SIG-M5 treated with dmso at 0.1 percent for 504 hours (cell line): ENCODE results near the gene BPIFB6.
"Not testable (repeated sequence)": the region's sequence is repeated elsewhere in the genome, so short reads cannot be mapped to it uniquely, and the experiment has no call there.

Source experiments
- DNase-seq: peaks from one replicate; lab custom pipeline; 2025; ENCODE audit not compliant: unreplicated experiment; lab: John Stamatoyannopoulos, UW

The BPIFB6 gene

DNA sequence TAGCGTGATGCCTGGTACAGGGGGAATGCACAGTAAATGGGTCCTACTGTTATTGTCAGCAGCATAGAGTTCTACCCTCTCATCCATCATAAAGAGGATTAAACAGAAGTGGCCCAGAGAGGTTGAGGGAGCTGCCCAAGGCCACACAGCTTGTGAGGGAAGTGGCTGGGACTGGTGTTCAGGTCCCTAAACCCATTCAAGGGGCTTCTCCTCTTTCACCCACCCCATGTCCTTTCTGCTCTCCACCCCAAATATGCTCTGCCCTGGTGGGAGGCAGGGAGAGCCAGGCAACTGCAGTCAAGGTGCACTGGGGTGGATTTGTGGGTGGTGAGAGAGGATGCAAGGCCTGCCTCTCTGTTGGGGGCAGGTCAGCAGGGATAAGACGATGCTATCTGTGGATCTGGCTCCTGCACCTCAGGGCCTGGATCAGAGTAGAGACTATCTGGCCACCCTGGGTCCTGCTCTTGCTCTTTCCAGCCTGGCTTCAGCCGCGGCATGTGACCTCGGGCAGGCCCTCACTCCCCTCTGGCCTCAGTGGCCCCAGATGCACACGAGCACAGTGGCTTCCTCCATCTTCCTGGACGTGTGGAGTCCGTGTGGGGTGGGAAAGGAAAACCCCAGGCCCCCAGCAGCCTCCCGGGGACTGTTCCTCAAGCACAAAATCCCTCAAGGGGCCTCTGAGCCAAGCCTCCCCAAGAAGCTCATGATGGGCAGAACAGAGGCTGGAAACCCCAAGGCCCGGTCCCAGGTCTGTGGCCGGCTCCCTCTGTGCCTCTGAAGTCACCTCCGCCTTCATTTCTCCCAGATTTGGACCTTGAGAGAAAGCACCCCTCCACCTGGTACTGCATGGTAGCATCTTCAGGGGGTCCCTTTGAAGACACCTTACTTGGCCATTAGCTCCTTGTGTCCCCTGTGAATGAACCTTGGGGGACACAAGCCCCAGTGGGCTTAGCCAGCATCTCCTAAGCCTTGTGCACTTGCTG, 3.4 kb upstream of the BPIFB6 start:
- DNase-seq = no peak

DNA sequence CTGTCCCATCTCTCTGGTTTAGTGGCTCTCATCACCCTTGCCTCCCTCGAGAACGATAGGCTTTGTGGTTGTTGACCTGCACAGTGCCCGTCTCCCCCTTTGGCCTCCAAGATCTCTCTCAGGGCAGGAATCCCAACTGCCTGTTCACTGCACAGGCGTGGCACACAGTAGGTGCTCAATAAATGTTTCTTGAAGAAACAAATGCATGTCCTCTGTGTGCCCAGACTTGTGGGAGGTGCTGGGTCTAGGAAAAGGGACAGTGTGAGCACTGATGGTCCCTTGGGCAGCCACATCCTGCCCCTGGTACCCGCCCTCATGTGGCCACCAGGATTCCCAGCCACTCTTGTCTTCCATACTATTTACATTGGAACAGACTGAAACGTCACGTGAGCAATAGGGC, 2.6 kb upstream of the BPIFB6 start:
- no peak for DNase-seq

DNA sequence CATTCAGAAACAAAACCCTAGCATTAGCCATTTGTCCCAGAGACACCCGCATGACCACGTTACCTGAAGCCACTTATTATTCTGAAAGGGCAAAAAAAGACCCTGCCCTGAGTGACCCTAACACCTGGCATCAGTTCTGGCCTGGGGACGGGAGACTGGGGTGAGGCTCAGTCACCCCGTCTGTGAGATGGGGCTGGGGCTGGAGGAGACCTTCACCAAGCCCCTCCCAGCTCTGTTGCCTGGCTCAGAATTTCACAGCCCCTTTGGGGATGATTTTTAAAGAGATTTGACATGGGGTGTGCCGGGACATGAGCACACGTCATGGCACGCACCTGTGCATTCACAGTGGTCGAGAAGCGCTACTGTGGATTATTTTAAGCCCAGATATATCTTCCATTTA, 1.4 kb upstream of the BPIFB6 start:
- DNase-seq = no peak

DNA sequence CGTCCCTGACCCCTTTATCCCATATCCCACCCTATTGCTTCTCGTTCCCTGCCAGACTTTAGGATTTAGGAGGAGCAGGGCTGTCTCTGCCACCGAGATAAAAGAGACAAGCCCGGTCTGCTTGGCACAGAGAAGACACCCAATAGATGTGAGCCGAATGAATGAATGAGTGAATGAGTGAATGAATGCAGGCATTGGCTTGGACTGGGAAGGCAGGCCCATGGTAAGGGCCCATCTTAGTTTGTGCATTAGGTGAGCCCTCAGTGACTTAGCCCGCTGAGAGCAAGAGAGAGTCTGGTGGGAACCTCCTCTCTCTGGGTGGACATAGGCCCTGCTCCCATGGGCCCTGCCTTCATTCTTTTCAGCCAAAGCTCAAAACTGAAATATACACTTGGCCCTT, 879 bp upstream of the BPIFB6 start:
- DNase-seq = no peak

DNA sequence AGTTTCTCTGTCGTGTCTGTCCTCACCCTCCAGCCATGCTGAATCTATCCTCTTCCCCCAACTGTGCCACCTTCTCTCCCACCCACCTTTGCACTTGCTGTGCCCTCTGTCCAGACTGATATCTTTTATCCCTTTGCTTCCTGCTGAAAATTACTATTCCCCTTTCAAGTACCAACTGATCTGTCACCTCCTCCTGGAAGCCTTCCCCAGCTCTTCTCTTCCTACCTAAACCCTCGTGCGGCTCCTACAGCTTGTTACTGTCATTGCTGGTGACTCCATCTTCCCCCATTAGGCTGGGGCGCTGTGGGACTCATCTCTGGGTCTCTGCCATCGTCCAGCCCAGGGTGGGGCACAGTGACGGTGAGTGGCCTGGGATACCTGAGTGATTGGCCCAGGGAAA, 1.1 kb downstream of the BPIFB6 start:
- no peak for DNase-seq

DNA sequence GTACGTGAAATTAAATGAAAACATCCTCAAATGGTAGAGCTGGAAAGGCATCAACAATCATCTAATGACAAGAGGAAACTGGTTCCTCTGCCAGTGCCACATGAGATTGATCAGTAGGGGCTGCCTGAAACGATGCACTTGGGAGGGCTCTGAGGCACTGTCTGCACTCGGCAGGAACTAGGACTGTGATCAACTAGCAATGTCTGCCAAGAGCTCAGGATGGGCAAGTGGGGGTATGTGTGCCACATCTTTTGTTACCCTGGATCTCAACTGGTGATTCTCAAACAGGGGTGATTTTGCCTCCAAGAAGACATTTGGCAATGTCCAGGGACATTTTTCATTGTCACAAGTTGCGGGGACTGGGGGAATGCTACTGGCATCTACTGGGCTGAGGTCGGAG, 1.9 kb downstream of the BPIFB6 start:
- no peak for DNase-seq

DNA sequence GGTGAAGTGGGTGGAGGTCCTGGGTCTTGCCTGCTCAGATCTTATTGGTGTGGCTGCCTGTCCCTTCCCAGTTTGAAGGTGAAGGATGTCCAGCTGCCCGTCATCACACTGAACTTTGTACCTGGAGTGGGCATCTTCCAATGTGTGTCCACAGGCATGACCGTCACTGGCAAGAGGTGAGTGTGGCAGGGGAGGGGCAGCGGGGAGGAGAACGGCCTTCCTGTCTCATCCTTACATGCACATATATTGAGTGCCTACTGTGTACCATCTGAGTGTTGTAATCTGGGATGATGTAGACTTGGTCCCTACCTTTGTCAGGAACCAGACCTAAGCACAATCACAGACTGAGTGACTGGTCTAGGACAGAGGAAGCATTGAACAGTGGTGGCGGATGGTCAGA, 2.7 kb downstream of the BPIFB6 start:
- DNase-seq = no peak

DNA sequence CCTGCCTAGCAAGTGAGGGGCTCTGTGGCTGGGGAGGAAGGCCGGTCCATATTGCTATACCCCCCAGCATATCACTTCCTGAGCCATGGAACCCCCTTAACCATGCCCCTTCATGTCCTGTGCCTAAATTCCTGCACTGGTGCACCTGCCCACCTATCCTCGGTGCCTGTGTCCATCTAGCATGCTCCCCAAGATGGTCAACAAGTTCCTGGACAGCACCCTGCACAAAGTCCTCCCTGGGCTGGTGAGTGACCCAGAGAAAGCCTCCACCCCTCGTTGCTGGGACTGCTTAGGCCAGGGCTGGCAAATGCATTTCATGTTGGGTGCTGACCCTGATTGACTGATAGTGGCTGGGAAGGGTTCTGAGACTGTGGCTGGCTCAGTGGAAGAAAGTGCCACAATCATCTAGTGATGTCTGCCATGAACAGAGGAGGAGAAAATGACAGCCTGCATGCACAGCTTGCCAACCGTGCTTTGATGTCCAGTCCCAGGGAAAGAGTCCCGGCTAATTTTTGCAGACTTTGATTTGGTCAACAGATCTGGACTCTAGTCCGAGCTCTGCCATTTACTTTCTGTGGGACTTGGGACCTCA, 3.5 kb downstream of the BPIFB6 start:
- no peak for DNase-seq

DNA sequence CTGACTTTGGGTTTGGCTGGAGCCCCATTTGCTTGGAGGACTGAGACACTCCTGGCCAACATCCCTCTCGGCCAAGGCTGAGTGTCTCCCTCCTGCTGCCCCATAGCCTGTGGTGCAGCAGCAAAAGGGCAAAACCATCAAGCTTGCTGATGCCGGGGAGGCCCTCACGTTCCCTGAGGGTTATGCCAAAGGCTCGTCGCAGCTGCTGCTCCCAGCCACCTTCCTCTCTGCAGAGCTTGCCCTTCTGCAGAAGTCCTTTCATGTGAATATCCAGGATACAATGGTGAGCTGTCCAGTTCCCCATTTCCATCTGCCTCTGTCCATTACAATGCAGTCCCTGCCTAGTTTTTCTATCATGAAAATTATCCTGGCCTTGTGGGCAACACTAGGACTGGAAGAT, 6.0 kb downstream of the BPIFB6 start:
- no peak for DNase-seq

DNA sequence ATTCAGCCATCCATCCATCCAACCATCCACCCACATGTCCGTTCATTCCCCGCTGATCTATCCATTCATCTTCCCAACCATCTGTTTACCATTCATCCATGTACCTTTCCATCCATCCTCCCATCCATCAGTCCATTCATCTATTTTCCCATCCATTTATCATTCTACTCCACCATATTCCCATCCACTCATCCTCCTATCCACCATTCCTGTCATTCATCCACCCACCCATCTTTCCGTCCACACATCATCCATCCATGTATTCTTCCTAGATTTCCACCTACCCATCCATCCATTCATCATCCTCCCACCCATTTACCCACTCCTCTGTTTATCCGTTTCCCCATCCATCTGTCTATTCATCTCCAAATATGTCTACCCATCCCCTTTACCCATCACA, 6.8 kb downstream of the BPIFB6 start:
- DNase-seq = no peak

DNA sequence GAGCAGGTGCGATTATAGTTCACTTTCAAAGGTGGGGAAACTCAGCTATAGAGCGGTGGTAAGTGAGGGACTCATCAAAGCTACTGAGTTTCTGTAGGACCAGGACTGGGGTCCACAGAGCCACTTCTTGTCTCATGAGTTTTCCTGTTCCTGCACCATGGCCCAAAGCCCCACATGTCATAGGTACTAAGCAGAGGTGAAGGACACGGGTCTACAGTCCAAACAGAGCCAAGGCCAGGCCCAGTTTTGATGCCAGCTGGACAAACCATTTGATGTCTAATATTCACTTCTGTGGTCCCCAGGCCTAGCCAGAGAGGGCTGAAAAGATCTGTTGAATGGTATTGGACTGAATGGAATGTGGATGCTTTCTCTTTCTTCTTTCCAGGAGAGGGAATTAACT, 11.0 kb downstream of the BPIFB6 start:
- no peak for DNase-seq

DNA sequence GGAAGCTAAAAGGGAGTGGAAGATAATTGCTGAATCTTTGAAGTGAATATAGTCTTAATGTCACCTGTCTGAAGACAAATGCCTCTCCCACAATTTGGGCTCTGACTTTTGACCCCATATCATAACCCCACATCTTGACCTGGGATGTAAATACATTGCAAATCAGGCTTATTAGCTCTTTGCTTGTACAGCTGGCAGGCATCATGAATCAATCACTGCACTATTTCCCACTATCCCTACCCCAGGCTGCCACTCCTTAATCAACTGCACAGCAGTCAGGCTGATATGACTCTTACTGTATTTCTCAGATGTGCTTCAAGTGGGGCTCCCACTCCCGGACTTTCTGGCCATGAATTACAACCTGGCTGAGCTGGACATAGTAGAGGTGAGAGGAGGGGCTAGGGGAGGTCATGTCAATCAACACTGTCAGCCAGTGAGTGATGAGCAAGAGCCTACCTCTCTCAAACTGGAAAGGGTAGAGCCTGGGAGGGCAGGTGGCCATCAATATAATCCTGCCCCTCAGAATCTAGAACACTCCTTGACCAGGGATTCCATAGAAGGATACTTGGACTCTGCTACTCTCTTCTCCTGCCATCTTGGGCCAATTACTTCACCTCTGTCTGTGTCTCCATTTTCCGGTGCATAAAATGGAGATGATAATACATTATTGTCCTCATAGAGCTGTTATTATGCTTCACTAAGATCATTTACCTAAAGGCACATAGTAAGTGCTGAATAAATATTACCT, 11.7 kb downstream of the BPIFB6 start:
- DNase-seq = no peak

DNA sequence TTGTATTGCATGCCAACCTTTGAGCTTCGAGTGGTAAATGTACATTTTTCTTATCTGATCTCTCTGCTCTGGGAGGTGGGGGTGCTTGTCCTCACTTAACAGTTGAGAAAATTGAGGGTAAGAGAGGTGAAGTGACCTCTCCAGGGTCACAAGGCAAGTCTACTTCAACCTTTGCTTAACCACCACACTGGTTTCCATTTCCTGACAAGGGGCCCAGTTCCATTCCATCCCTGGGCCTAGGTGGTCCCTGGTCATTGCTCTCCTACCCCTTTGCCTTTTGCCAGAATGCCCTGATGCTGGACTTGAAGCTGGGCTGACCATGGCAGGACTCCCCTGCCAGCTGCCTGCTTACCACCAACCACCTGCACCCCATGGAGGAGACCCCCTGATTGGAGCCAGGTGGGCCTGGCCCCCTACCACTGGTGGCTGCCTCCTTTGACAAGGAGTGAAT, 12.3 kb downstream of the BPIFB6 start:
- DNase-seq = no peak

DNA sequence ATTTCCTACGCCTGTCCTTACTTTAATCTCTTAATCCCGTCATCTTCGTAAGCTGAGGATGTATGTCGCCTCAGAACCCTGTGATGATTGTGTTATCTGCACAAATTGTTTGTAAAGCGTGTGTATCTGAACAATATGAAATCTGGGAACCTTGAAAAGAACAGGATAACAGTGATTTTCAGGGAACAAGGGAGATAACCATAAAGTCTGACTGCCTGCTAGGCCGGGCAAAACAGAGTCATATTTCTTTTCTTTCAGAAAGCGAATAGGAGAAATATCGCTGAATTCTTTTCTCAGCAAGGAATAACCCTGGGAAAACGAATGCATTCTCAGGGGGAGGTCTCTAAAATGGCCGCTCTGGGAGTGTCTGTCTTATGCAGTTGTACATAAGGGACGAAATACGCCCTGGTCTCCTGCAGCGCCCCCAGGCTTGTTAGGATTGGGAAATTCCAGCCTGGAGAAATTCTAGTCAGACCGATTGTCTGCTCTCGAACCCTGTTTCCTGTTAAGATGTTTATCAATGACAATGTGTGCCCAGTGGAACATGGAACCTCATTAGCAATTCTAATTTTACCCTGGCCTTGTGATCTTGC, 13.8 kb downstream of the BPIFB6 start:
- DNase-seq = not testable (repeated sequence)

DNA sequence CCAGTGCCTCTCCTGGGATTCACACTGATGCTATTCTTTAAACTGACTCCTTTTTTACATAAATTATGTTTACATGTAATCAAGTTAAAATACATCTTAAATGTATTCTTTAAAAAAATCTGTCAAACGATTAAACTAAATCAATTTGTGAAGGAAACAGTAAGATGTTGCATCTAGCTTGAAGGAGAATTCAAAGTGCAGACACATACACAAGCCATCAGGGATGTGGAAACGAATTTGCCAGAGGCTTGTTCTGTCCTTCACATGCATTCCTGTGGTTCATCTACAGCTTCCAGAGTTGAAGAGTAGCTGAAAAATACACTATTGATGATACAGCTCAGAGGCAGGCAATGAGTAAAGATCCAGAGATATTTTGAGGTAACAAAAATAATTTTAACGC, 15.0 kb downstream of the BPIFB6 start:
- no peak for DNase-seq

DNA sequence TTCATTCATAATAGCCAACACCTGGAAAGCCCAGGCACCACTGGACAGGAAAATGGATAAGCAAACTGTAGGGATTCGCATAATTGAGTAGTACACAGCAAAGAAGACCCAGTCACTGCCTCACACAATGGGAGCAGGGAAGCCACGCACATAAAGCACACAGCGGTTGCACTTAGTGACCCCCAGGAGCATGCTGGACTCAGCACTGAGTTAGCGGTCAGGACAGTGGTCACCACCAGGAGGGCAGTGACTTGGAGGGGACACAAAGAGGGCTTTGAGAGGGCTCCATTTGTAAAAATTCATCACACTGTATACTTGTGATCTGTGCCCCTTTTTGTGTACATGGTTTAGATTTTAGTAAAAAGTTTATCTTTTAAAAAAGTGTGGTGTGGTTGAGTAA, 19.9 kb downstream of the BPIFB6 start:
- no peak for DNase-seq

DNA sequence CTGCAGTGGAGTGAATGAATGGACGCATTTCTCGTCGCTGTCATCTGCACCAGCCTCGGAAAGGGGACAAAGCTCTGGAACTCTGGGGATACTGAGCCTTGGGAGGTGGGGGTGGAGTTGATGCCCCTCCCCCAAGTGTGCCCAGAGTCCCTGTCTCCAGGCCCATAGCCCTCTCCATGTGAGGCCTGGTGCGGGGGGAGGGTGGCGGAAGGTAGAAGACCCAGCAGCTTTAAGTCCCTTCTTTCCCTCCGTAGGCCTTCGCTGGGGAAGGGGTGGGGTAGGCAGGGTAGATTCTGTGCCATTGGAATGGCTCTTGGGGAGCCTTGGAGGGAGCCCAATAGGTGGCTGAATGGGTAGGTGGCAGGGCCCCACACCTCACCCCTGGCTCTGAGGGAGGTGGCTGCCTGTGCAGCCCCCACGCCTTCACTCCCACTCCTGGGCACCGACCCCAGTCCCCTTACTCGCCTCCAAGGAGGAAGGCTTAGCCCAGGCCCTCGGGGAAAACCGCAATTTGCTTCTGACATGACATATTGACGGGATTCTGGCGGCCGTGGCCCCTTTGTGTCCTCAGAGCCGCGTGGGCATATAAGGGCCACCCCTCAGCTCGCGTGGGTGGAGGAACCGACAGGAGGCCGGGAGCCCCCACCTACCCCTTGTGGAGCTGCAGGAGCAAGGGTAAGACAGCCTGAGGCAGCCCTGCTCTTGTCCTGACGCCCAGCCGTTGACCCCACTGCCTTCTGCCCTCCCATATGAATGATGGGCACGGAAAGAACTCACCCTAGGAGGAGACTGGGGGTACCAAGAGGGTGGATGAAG, 22.1 kb downstream of the BPIFB6 start, which contains the start of gene BPIFB3:
Gene BPIFB3 (plus strand): TSS at position 613 of the 816 bp plus-strand sequence. CDS start 1,533 bp downstream, outside the sequence.
- no peak for DNase-seq

DNA sequence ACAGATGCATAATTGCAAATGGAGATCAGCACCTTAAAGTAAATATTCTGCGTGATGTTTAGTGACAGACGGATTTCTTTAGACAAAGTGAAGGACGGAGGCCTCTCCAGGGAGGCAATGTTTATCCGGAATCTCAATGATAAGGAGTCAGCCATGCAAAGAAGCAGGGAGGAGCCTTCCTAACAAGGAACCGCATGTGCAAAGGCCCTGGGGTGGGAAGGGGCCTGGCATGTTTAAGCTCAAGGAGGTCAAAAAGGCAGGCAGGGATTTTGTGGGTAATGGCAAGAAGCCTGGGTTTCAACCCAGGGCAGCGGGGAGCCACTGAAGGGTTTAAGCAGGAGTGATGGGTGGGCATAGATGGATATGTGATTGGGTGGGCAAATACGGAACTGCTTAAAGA, 22.9 kb downstream of the BPIFB6 start:
- DNase-seq = no peak

DNA sequence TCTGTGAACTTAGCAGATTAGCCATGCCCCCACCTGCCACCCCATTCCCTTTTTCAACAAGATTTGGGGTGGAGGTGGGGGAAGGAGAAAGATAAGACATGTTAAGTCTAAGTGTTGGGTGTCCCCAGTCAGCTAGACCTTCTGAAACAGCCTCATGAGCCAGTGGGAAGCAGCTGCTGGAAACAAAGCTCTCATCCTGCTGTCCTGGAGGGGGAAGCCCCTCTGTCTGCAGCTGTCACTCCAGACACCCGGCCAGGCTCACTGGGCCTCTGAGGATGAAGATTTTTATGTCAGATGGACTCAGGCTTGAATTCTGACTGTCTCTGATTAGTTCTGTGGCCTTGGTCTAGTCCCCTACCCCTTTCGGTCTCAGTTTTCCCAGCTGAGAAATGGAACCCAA, 23.3 kb downstream of the BPIFB6 start:
- no peak for DNase-seq

DNA sequence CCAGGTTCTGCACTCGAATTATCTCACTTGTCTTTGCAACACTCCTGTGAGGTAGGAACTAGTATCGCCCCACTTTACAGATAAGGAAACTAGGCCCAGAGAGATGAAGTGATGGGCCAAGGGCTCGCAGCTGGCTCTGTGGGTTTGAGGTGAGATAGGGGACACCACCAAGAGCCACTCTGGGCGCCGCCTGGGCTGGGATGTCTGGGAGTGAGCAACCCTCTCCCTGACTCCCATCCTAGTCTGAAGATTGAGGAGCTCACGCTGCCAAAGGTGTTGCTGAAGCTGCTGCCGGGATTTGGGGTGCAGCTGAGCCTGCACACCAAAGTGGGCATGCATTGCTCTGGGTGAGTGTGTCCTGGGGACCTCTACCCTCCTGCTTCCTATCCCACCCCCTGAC, 27.7 kb downstream of the BPIFB6 start:
- DNase-seq = no peak
